Measurements from ENCODE around the gene LRRC26.

DNA sequence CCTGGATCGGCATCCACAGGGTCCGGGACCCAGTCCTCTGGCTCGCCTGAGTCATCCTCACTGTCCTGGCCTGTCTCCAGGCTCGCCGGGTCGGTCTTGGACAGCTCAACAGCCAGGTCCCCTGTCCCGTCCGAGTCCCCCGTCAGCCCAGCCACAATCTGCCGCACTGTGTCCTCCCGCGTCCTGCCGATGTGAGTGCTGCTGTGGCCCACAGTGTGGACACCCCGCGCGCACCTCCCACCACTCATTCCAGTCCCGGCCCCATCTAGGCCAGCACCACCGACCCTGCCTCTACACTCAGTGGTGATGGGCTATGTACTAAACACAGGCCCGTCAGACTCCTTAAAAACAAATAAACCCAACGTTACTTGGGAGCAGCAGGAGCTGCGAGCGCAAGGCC lies 11.8 kb upstream of the LRRC26 start:
- no peak for TF ChIP-seq EZH2 (IDR thresholded peaks at IDR 0.05; ENCODE audit: low read length)
- no peak for TF ChIP-seq CTCF (optimal IDR thresholded peaks at IDR 0.05 in 1 of 3, IDR thresholded peaks at IDR 0.05 in 1 of 3, conservative IDR thresholded peaks at IDR 0.05 in 1 of 3; ENCODE audit: extremely low read depth in 1 of 3, insufficient read depth in 2 of 3, low read length in 3 of 3)

Measured in keratinocyte (primary cell).